SU-DHL-6 (cell line): ENCODE data around the gene ALPK1.

ENCODE experiments used
- H2AFZ ChIP-seq: fragments of 200-600 bp; sonication (generic); 2 replicates; pipeline ENCODE4 v1.6.1; 2014; ENCODE audit warnings: low read depth, mild to moderate bottlenecking, moderate library complexity, mixed read lengths, antibody characterized with exemption, low read length; ENCODE audit not compliant: severe bottlenecking
- H3F3A ChIP-seq: fragments of 200-600 bp; shearing (Covaris generic); 2 replicates; pipeline ENCODE4 v1.6.0; 2016; ENCODE audit warnings: antibody characterized with exemption, mild to moderate bottlenecking; ENCODE audit not compliant: insufficient read depth
- H3K27ac ChIP-seq: fragments of 200-600 bp; sonication (generic); 2 replicates; pipeline ENCODE4 v1.5.1; 2016; ENCODE audit warnings: low read depth, mild to moderate bottlenecking, low read length, moderate library complexity, mixed read lengths
- H3K27me3 ChIP-seq: fragments of 200-600 bp; sonication (generic), shearing (Covaris generic); 2 replicates; pipeline ENCODE4 v1.6.0; 2014; ENCODE audit warnings: mild to moderate bottlenecking, low read length
- H3K36me3 ChIP-seq: fragments of 200-600 bp; sonication (generic); 2 replicates; pipeline ENCODE4 v1.6.1; 2014; ENCODE audit warnings: mild to moderate bottlenecking, low read length, mixed read lengths
- H3K4me2 ChIP-seq: fragments of 300-600, 200-600 bp; shearing (Covaris generic), sonication (generic); 2 replicates; pipeline ENCODE4 v1.6.0; 2014; ENCODE audit warnings: low read length, low read depth, mild to moderate bottlenecking; ENCODE audit not compliant: poor library complexity, severe bottlenecking
- H3K4me3 ChIP-seq: fragments of 200-600 bp; sonication (generic); 2 replicates; pipeline ENCODE4 v1.5.1; 2014; ENCODE audit warnings: antibody characterized with exemption, low read length, mild to moderate bottlenecking, mixed read lengths; ENCODE audit not compliant: insufficient read depth, poor library complexity, severe bottlenecking
- H3K79me2 ChIP-seq: fragments of 200-600 bp; sonication (generic); 2 replicates; pipeline ENCODE4 v1.6.1; 2014; ENCODE audit warnings: mild to moderate bottlenecking, low read length, moderate library complexity; ENCODE audit not compliant: insufficient read depth
- H3K9ac ChIP-seq: fragments of 200-600 bp; sonication (generic); 2 replicates; pipeline ENCODE4 v1.7.0; 2014; ENCODE audit warnings: mild to moderate bottlenecking, low read length
- H3K9me2 ChIP-seq: fragments of 200-600 bp; sonication (generic); replicated peaks from 2 replicates; pipeline ENCODE4 v1.6.1; 2014; ENCODE audit warnings: low read length; ENCODE audit not compliant: insufficient read depth
- H3K9me3 ChIP-seq: fragments of 200-600 bp; sonication (generic); 2 replicates; pipeline ENCODE4 v1.6.1; 2014; ENCODE audit warnings: low read length, mixed read lengths; ENCODE audit not compliant: insufficient read depth
- H4K20me1 ChIP-seq: fragments of 200-600 bp; sonication (generic); 2 replicates; pipeline ENCODE4 v1.6.1; 2014; ENCODE audit warnings: low read depth, mild to moderate bottlenecking, antibody characterized with exemption, low read length, moderate library complexity, mixed read lengths
- EZH2phosphoT487 ChIP-seq: fragments of 200-600 bp; sonication (generic), shearing (Covaris generic); conservative IDR thresholded peaks from 2 replicates; pipeline ENCODE4 v1.6.1; 2018; ENCODE audit warnings: mild to moderate bottlenecking, antibody characterized with exemption, low read length, moderate library complexity, mixed read lengths
- TF ChIP-seq, protein P1 (sequence below): fragments of 200-600 bp; sonication (generic); IDR thresholded peaks from one replicate; pipeline ENCODE4 v1.5.1; 2017; ENCODE audit warnings: antibody characterized with exemption, mild to moderate bottlenecking, low read length, moderate library complexity; ENCODE audit not compliant: insufficient read depth, poor library complexity, severe bottlenecking

ALPK1 gene

DNA sequence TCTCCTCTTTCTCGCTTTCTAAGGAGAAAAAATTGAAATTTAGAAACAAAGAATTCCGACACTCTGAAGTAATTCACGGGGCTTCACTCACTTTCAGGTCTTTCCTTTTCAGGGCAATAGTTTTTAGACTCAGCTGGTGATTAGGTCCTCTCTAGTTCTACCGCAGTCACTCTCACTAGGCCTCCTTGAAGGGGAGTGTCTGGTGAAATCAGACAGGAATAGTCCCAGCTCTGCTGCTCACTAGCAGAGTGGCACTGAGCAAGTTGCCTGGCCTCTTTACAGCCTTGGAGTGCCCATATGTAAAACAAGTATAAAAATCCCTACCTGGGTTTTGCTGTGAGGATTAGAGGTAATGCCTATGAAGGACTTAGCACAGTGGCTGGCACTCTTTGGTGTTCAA lies 154.7 kb downstream of the ALPK1 start:
- H3K9me3 ChIP-seq: no peaks in the 10 kb centered on the region
- TF ChIP-seq, protein P1, sequence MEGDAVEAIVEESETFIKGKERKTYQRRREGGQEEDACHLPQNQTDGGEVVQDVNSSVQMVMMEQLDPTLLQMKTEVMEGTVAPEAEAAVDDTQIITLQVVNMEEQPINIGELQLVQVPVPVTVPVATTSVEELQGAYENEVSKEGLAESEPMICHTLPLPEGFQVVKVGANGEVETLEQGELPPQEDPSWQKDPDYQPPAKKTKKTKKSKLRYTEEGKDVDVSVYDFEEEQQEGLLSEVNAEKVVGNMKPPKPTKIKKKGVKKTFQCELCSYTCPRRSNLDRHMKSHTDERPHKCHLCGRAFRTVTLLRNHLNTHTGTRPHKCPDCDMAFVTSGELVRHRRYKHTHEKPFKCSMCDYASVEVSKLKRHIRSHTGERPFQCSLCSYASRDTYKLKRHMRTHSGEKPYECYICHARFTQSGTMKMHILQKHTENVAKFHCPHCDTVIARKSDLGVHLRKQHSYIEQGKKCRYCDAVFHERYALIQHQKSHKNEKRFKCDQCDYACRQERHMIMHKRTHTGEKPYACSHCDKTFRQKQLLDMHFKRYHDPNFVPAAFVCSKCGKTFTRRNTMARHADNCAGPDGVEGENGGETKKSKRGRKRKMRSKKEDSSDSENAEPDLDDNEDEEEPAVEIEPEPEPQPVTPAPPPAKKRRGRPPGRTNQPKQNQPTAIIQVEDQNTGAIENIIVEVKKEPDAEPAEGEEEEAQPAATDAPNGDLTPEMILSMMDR: no peak
- no peak for TF ChIP-seq EZH2phosphoT487
- H4K20me1 ChIP-seq: no peaks in the 10 kb centered on the region
- H3K79me2 ChIP-seq: no peaks in the 10 kb centered on the region
- H3K9me2 ChIP-seq: no peaks in the 10 kb centered on the region
- H3F3A ChIP-seq: no peaks in the 10 kb centered on the region
- H3K27ac ChIP-seq: no peak overlapping the region
- no peaks in the 10 kb centered on the region for H3K36me3 ChIP-seq
- no peak overlapping the region for H3K4me3 ChIP-seq
- H3K4me2 ChIP-seq: no peak overlapping the region
- no peak overlapping the region for H2AFZ ChIP-seq
- H3K27me3 ChIP-seq: no peaks in the 10 kb centered on the region
- H3K9ac ChIP-seq: no peak overlapping the region

DNA sequence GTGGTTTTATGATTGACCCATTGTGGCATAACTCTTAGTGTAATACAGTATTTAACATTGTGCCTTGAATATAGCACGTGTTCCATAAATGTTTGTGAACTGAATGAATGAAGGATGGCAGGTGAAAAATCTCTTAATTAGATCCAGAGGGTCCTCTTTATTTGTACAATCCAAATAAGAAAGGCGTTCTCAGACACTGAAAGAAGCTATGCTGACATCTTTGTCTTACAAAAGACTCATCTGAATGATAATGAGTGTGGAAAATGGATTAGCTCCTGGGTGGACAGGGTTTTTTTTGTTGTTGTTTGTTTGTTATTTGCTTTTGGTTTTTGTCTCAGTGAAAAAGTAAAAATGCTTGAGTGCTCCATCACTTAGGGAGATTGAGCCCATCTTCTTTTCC lies 156.2 kb downstream of the ALPK1 start:
- Histone ChIP-seq H2AFZ (no peak overlapping the region), H3F3A (no peaks in the 10 kb centered on the region), H3K4me3 (no peak overlapping the region), H3K9me2 (no peaks in the 10 kb centered on the region), H4K20me1 (no peaks in the 10 kb centered on the region), H3K9me3 (no peaks in the 10 kb centered on the region), H3K79me2 (no peaks in the 10 kb centered on the region), H3K27me3 (no peaks in the 10 kb centered on the region), H3K4me2 (no peak overlapping the region), H3K27ac (no peak overlapping the region), H3K9ac (no peak overlapping the region), H3K36me3 (no peaks in the 10 kb centered on the region)
- no peak for TF ChIP-seq EZH2phosphoT487
- TF ChIP-seq, protein P1: no peak

DNA sequence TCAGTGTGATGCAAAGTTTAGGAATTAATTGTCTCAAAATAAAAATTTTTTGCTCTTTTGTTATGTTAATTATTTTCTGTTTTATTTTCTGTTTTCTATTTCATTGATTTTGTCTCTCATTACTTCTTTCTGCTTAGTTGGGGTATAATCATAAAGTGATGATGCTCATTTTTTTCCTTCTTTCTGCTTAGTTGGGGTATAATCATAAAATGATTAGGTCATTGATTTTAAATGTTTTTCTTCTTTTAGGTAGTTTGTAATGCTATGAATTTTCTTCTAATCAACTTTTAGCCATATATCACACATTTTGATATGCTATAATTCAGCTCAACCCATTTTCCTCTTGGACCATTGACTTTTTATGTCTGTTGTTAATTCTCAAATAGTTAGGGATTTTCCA lies 175.1 kb downstream of the ALPK1 start:
- no peaks in the 10 kb centered on the region for H4K20me1 ChIP-seq
- H3K27ac ChIP-seq: no peak overlapping the region
- no peak overlapping the region for H3K4me2 ChIP-seq
- no peak overlapping the region for H3K9ac ChIP-seq
- no peaks in the 10 kb centered on the region for H3K36me3 ChIP-seq
- H3K4me3 ChIP-seq: no peak overlapping the region
- no peaks in the 10 kb centered on the region for H3K9me2 ChIP-seq
- TF ChIP-seq, protein P1: no peak
- no peak for TF ChIP-seq EZH2phosphoT487
- no peaks in the 10 kb centered on the region for H3F3A ChIP-seq
- H3K27me3 ChIP-seq: no peaks in the 10 kb centered on the region
- H3K79me2 ChIP-seq: no peaks in the 10 kb centered on the region
- H3K9me3 ChIP-seq: no peaks in the 10 kb centered on the region
- no peak overlapping the region for H2AFZ ChIP-seq
